GM12874 (cell line): Measurements from ENCODE around the gene MRPL12.
A peak's percentile ranks its signal among the peaks of the same experiment; 100 is the strongest.

Experiments
- TF ChIP-seq, protein P1 (sequence below): IDR thresholded peaks from 2 replicates; pipeline ENCODE4 v1.5.1; 2011; ENCODE audit warnings: low read depth, mild to moderate bottlenecking, control low read depth, low read length, moderate library complexity; ENCODE audit not compliant: insufficient read depth

MRPL12 gene

DNA sequence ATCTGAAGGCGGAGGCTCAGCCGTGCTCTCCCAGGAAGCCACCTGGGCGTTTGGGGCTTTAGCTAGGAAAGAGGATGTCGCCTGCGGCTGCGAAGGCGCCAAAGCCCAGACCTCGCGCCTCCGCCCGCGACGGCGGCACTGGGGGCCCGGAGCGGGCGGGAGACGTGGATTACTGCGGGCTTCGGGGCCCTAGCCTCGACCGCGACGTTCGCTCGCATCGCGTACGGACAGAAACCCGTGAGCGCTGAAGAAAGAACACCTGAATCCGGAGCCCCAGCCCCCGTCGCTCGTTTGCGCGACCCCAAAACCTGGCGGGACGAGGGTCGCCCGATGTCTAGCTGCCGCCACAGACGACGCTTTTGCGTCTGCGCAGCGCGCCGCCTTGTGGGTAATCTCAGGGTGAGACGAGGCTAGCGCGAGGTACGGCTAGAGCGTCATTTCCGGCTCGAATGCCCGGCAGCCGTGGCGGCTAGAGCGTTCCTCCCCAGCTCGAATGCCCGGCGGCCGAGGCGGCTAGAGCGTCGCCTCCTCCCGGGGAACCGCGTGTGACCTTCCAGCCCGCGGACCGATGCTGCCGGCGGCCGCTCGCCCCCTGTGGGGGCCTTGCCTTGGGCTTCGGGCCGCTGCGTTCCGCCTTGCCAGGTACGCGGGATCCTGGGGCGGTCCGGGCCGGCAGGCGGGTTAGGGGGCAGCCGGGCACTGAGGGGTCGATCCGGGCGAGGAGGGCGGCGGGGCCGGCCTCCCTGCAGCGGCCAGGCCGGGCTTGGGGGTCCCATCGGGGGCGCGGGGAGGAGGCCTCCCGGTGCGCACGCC is at the start of gene MRPL12:
TSS of gene MRPL12 (plus strand) at position 434 of the 813 bp plus-strand sequence. CDS start at position 569, 135 bp downstream.
- TF ChIP-seq, protein P1, sequence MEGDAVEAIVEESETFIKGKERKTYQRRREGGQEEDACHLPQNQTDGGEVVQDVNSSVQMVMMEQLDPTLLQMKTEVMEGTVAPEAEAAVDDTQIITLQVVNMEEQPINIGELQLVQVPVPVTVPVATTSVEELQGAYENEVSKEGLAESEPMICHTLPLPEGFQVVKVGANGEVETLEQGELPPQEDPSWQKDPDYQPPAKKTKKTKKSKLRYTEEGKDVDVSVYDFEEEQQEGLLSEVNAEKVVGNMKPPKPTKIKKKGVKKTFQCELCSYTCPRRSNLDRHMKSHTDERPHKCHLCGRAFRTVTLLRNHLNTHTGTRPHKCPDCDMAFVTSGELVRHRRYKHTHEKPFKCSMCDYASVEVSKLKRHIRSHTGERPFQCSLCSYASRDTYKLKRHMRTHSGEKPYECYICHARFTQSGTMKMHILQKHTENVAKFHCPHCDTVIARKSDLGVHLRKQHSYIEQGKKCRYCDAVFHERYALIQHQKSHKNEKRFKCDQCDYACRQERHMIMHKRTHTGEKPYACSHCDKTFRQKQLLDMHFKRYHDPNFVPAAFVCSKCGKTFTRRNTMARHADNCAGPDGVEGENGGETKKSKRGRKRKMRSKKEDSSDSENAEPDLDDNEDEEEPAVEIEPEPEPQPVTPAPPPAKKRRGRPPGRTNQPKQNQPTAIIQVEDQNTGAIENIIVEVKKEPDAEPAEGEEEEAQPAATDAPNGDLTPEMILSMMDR, result 0 out of 2 replicates have a peak, but pooled peaks have one; percentile 13

- TF ChIP-seq, protein P1, result no peak
These were observed 47.6 kb upstream of the MRPL12 start for GRCh38 chr17:81655378-81656117.

DNA sequence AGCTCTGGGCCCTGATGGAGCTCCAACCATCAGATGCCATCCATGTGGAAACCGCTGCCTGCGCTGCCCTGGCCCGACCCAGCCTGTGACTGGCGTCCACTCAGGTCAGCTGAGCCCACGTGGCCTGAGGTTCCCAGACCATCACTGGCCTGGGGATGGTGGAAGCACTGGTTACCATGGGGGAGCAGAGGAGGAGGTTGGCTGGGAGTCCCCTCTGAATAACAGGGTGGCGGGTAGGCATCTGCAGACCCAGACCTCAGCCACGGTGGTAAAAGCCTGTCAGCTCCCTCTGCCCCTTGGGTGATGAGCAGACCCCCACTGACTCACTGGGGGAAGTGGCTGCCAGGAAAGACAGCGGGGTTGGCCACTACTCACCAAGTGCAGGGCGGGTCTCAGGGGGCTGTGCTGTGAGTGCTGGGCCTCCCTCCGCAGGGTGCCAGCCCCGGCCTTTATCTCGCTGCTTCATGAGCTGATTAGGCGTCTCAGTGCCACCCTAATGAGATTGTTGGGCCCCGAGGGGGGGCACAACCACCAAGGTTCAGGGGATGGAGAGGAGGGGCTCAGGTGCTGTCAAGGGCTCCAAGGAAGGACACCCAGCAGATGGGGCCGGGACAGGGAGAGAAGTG is 46.9 kb upstream of the MRPL12 start, which contains the start of gene PDE6G:
TSS of gene PDE6G (minus strand) at position 425 of the 626 bp plus-strand sequence. CDS start 3,237 bp downstream, outside the sequence.
- TF ChIP-seq, protein P1, result no peak

- TF ChIP-seq, protein P1, result no peak
These were observed 46.3 kb upstream of the MRPL12 start for GRCh38 chr17:81656835-81657234.

- TF ChIP-seq, protein P1, result no peak
These were observed 44.1 kb upstream of the MRPL12 start for GRCh38 chr17:81659038-81659437.

GRCh38 chr17:81660441-81660840 is 42.7 kb upstream of the MRPL12 start:
- TF ChIP-seq, protein P1, result no peak

GRCh38 chr17:81662002-81662401 is 41.2 kb upstream of the MRPL12 start:
- TF ChIP-seq, protein P1, result no peak
